Naive thymus-derived CD4-positive, alpha-beta T cell (primary cell): Measurements from ENCODE around the gene ANXA5. TPM values are rescaled to one million over a fixed set of nuclear protein-coding genes. Genes with fewer than 3 reads are reported as not detected.

ENCODE experiments used
- ATAC-seq: fragments of 150-1000 bp; cut with Tn5 transposase; 2 replicates; pipeline ENCODE4 v1.10.0; 2021; ENCODE audit warnings: mild to moderate bottlenecking, moderate library complexity
- CTCF ChIA-PET: fragments of 350-600 bp; sonication (Branson Sonifier 250); formaldehyde crosslinking; loops from one replicate; lab custom pipeline; 2021; ENCODE audit warnings: antibody characterized with exemption; lab: Charles Lee
- POLR2A ChIA-PET: fragments of 350-600 bp; sonication (Branson Sonifier 250); formaldehyde crosslinking; loops from one replicate; lab custom pipeline; 2021; ENCODE audit warnings: antibody characterized with exemption, inconsistent platforms; lab: Charles Lee
- DNase-seq, 9 donors: peaks; one replicate each; pipeline versions ENCODE4 v3.0.0 to v3.0.0-alpha.2; 2020 to 2022; ENCODE audit warnings: mixed read lengths in 1 of 9
- H3K27ac ChIP-seq: one replicate; pipeline ENCODE4 v1.7.0; 2013; ENCODE audit warnings: mild to moderate bottlenecking, low read depth, low read length, moderate library complexity
- H3K27me3 ChIP-seq, 2 donors: one replicate each; pipeline ENCODE4 v1.7.0; 2013; ENCODE audit warnings: low read length in 2 of 2, mild to moderate bottlenecking in 2 of 2, moderate library complexity in 2 of 2; ENCODE audit not compliant: control insufficient read depth in 2 of 2, insufficient read depth in 2 of 2
- H3K36me3 ChIP-seq, 3 experiments: 1 replicate in 2 of 3; 2 replicates in 1 of 3; pipeline ENCODE4 v1.7.0; 2013; ENCODE audit warnings: low read length in 3 of 3, mild to moderate bottlenecking in 3 of 3, moderate library complexity in 1 of 3; ENCODE audit not compliant: insufficient read depth in 3 of 3, control insufficient read depth in 2 of 3
- H3K4me1 ChIP-seq, 2 donors: one replicate each; pipeline ENCODE4 v1.7.0; 2013; ENCODE audit warnings: low read length in 2 of 2, mild to moderate bottlenecking in 2 of 2, moderate library complexity in 1 of 2; ENCODE audit not compliant: control insufficient read depth in 2 of 2, insufficient read depth in 2 of 2
- H3K4me3 ChIP-seq: 2 replicates; pipeline ENCODE4 v1.7.0; 2013; ENCODE audit warnings: mild to moderate bottlenecking, low read length
- H3K9me3 ChIP-seq, 3 experiments: 1 replicate in 2 of 3; 2 replicates in 1 of 3; pipeline ENCODE4 v1.7.0; 2013; ENCODE audit warnings: low read length in 3 of 3; ENCODE audit not compliant: control insufficient read depth in 2 of 3
- H3K27ac Mint-ChIP-seq, 9 donors: one replicate each; pipeline ENCODE4 v1.8.0; 2020 to 2022; ENCODE audit warnings: mixed read lengths in 9 of 9, mild to moderate bottlenecking in 8 of 9, moderate library complexity in 5 of 9, inconsistent platforms in 2 of 9
- H3K27me3 Mint-ChIP-seq, 5 donors: one replicate each; pipeline ENCODE4 v1.8.0; 2021 to 2022; ENCODE audit warnings: mixed read lengths in 5 of 5, mild to moderate bottlenecking in 1 of 5
- H3K36me3 Mint-ChIP-seq, 5 donors: one replicate each; pipeline ENCODE4 v1.8.0; 2020 to 2022; ENCODE audit warnings: mixed read lengths in 5 of 5, mild to moderate bottlenecking in 3 of 5, inconsistent platforms in 1 of 5
- H3K4me1 Mint-ChIP-seq, 7 donors: one replicate each; pipeline ENCODE4 v1.8.0; 2020 to 2022; ENCODE audit warnings: mixed read lengths in 7 of 7, mild to moderate bottlenecking in 3 of 7, inconsistent platforms in 1 of 7
- H3K4me3 Mint-ChIP-seq, 10 donors: one replicate each; pipeline ENCODE4 v1.8.0; 2020 to 2022; ENCODE audit warnings: mild to moderate bottlenecking in 10 of 10, mixed read lengths in 10 of 10, moderate library complexity in 6 of 10, inconsistent platforms in 2 of 10
- H3K9me3 Mint-ChIP-seq, 11 donors: one replicate each; pipeline ENCODE4 v1.8.0; 2020 to 2022; ENCODE audit warnings: mixed read lengths in 11 of 11, mild to moderate bottlenecking in 4 of 11, inconsistent platforms in 1 of 11, moderate library complexity in 1 of 11
- intact Hi-C, 2 donors: fragments of 100-400 bp; cut with micrococcal nuclease; formaldehyde crosslinking; loops; one replicate each; pipeline ENCODE4 v1.15.1; 2023
- polyA plus RNA-seq, 2 donors: library from polyadenylated mRNA; unstranded; fragments of 300-500 nt; fragmentation: Illumina TruSeq; gene quantifications; one replicate each; pipeline ENCODE4 v1.2.3, GENCODE V29; 2021
- total RNA-seq, 6 experiments: library from RNA in 5 of 6; stranded (reverse) in 5 of 6; gene quantifications; 1 replicate in 5 of 6; 2 replicates in 1 of 6; pipeline ENCODE4 v1.2.3 and lab custom pipeline; 2021 to 2026

ANXA5 gene
- total and polyA plus RNA-seq, 7 experiments from 2014 or later: 25.5 to 180 (median 49.5) TPM

GRCh38 chr4:121650741-121651140 lies 46.0 kb downstream of the ANXA5 start:
- Histone ChIP-seq H3K36me3 (no peaks in the 10 kb centered on the region), H3K27ac (no peak overlapping the region), H3K4me1 (no peaks in the 10 kb centered on the region), H3K27me3 (no peaks in the 10 kb centered on the region), H3K4me3 (no peak overlapping the region), H3K9me3 (no peaks in the 10 kb centered on the region)
- H3K27me3 Mint-ChIP-seq: peaks cover 4 to 44% (median 15%) of the 10 kb centered on the region in 5 donors
- H3K27ac Mint-ChIP-seq: no peak overlapping the region
- no peaks in the 10 kb centered on the region for H3K36me3 Mint-ChIP-seq
- DNase-seq: no peak
- ChIA-PET POLR2A (no interaction called here), CTCF (interaction anchor here (0.6 kb wide), 1 partner anchor 1550 kb away, joined by 3 read pairs; no protein-coding TSS in a partner anchor)
- intact Hi-C loops: no loop called here
- ATAC-seq: no peak
- H3K4me3 Mint-ChIP-seq: no peak overlapping the region
- H3K9me3 Mint-ChIP-seq: no peaks in the 10 kb centered on the region
- H3K4me1 Mint-ChIP-seq: no peaks in the 10 kb centered on the region

- no peaks in the 10 kb centered on the region for H3K9me3 Mint-ChIP-seq
- Histone ChIP-seq H3K4me3 (no peak overlapping the region), H3K9me3 (no peaks in the 10 kb centered on the region), H3K36me3 (no peaks in the 10 kb centered on the region), H3K27me3 (no peaks in the 10 kb centered on the region), H3K4me1 (no peaks in the 10 kb centered on the region), H3K27ac (no peak overlapping the region)
- no peaks in the 10 kb centered on the region for H3K36me3 Mint-ChIP-seq
- ChIA-PET CTCF (no interaction called here), POLR2A (no interaction called here)
- no peaks in the 10 kb centered on the region for H3K4me1 Mint-ChIP-seq
- intact Hi-C loops: no loop called here
- peaks cover 7 to 41% (median 17%) of the 10 kb centered on the region in 5 donors for H3K27me3 Mint-ChIP-seq
- H3K27ac Mint-ChIP-seq: no peak overlapping the region
- H3K4me3 Mint-ChIP-seq: no peak overlapping the region
- DNase-seq (no peak), ATAC-seq (no peak)
Measured at GRCh38 chr4:121648516-121648915, 48.3 kb downstream of the ANXA5 start.

GRCh38 chr4:121642876-121643585 lies 53.7 kb downstream of the ANXA5 start:
- ChIA-PET POLR2A (no interaction called here), CTCF (no interaction called here)
- H3K27me3 Mint-ChIP-seq: peaks cover 18 to 40% (median 23%) of the 10 kb centered on the region in 5 donors
- H3K27ac ChIP-seq: no peak overlapping the region
- H3K36me3 Mint-ChIP-seq: no peaks in the 10 kb centered on the region
- no peak overlapping the region for H3K27ac Mint-ChIP-seq
- no peak for ATAC-seq
- H3K36me3 ChIP-seq: no peaks in the 10 kb centered on the region
- no peak for DNase-seq
- H3K9me3 ChIP-seq: no peaks in the 10 kb centered on the region
- intact Hi-C loops: no loop called here
- H3K4me3 Mint-ChIP-seq: no peak overlapping the region
- H3K9me3 Mint-ChIP-seq: no peaks in the 10 kb centered on the region
- H3K4me1 ChIP-seq: no peaks in the 10 kb centered on the region
- no peak overlapping the region for H3K4me3 ChIP-seq
- H3K27me3 ChIP-seq: no peaks in the 10 kb centered on the region
- H3K4me1 Mint-ChIP-seq: no peaks in the 10 kb centered on the region

GRCh38 chr4:121642292-121642691 lies 54.5 kb downstream of the ANXA5 start:
- ChIA-PET POLR2A (no interaction called here), CTCF (no interaction called here)
- no peaks in the 10 kb centered on the region for H3K27me3 ChIP-seq
- Mint-ChIP-seq H3K9me3 (no peaks in the 10 kb centered on the region), H3K36me3 (no peaks in the 10 kb centered on the region), H3K27ac (no peak overlapping the region), H3K27me3 (peaks cover 22 to 42% (median 24%) of the 10 kb centered on the region in 5 donors), H3K4me1 (no peaks in the 10 kb centered on the region), H3K4me3 (no peak overlapping the region)
- intact Hi-C loops: no loop called here
- H3K9me3 ChIP-seq: no peaks in the 10 kb centered on the region
- H3K4me3 ChIP-seq: no peak overlapping the region
- no peaks in the 10 kb centered on the region for H3K4me1 ChIP-seq
- no peak for ATAC-seq
- H3K27ac ChIP-seq: no peak overlapping the region
- no peaks in the 10 kb centered on the region for H3K36me3 ChIP-seq
- no peak for DNase-seq

GRCh38 chr4:121633653-121634052 lies 63.1 kb downstream of the ANXA5 start:
- Mint-ChIP-seq H3K27me3 (peaks cover 17 to 38% (median 23%) of the 10 kb centered on the region in 5 donors), H3K4me3 (no peak overlapping the region), H3K27ac (no peak overlapping the region), H3K9me3 (no peaks in the 10 kb centered on the region), H3K36me3 (no peaks in the 10 kb centered on the region), H3K4me1 (no peaks in the 10 kb centered on the region)
- no peak overlapping the region for H3K4me3 ChIP-seq
- H3K27me3 ChIP-seq: no peaks in the 10 kb centered on the region
- intact Hi-C loops: no loop called here
- DNase-seq: no peak
- no peak overlapping the region for H3K27ac ChIP-seq
- H3K4me1 ChIP-seq: no peaks in the 10 kb centered on the region
- POLR2A ChIA-PET: no interaction called here
- ATAC-seq: no peak
- CTCF ChIA-PET: no interaction called here
- H3K36me3 ChIP-seq: no peaks in the 10 kb centered on the region
- no peaks in the 10 kb centered on the region for H3K9me3 ChIP-seq

GRCh38 chr4:121632636-121633035 lies 64.1 kb downstream of the ANXA5 start:
- no peak overlapping the region for H3K27ac Mint-ChIP-seq
- H3K4me1 Mint-ChIP-seq: no peaks in the 10 kb centered on the region
- Histone ChIP-seq H3K27ac (no peak overlapping the region), H3K4me1 (no peaks in the 10 kb centered on the region), H3K36me3 (no peaks in the 10 kb centered on the region), H3K4me3 (no peak overlapping the region), H3K9me3 (no peaks in the 10 kb centered on the region), H3K27me3 (no peaks in the 10 kb centered on the region)
- no peaks in the 10 kb centered on the region for H3K9me3 Mint-ChIP-seq
- DNase-seq (no peak), ATAC-seq (no peak)
- peaks cover 10 to 29% (median 16%) of the 10 kb centered on the region in 5 donors for H3K27me3 Mint-ChIP-seq
- H3K4me3 Mint-ChIP-seq: no peak overlapping the region
- no peaks in the 10 kb centered on the region for H3K36me3 Mint-ChIP-seq
- POLR2A ChIA-PET: no interaction called here
- CTCF ChIA-PET: no interaction called here
- intact Hi-C loops: no loop called here
